HepG2 (cell line): Measurements from ENCODE around the gene ZMYND12.

Experiments used
- REPIN1 ChIP-seq: sonication (generic); formaldehyde crosslinking; IDR thresholded peaks from 2 replicates; pipeline ENCODE4 v1.8.0; 2022; ENCODE audit warnings: missing genetic modification reagents, low read depth, mild to moderate bottlenecking, borderline replicate concordance
- TF ChIP-seq, protein P1 (sequence below): sonication (generic); formaldehyde crosslinking; IDR thresholded peaks from 2 replicates; pipeline ENCODE4 v1.4.0; 2020; ENCODE audit warnings: low read depth, mild to moderate bottlenecking, missing genetic modification reagents
- TF ChIP-seq, protein P2 (sequence below): sonication (generic); formaldehyde crosslinking; IDR thresholded peaks from 2 replicates; pipeline ENCODE4 v1.8.0; 2022; ENCODE audit warnings: missing genetic modification reagents, mild to moderate bottlenecking, moderate library complexity, borderline replicate concordance

DNA sequence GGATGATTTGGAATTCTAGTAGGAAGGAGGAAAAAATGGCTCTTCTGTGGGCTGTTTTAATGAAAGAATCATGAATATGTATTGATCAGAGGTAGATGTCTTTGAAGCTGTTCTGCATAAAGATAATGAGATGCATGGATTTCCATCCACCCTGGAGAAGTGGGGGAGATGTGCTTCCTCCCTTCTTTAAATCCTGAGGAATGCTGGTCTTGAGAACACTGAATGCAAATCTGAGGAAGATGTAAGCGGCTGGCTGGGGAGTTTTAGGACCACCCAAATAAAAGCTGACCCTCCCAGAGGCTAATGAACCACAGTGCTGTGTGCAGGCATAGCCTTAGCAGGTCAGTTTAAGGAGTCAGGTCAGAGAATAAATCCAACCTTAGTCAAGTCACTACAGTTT lies 37.3 kb downstream of the ZMYND12 start:
- TF ChIP-seq, protein P1, sequence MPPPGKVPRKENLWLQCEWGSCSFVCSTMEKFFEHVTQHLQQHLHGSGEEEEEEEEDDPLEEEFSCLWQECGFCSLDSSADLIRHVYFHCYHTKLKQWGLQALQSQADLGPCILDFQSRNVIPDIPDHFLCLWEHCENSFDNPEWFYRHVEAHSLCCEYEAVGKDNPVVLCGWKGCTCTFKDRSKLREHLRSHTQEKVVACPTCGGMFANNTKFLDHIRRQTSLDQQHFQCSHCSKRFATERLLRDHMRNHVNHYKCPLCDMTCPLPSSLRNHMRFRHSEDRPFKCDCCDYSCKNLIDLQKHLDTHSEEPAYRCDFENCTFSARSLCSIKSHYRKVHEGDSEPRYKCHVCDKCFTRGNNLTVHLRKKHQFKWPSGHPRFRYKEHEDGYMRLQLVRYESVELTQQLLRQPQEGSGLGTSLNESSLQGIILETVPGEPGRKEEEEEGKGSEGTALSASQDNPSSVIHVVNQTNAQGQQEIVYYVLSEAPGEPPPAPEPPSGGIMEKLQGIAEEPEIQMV: no peak
- TF ChIP-seq, protein P2, sequence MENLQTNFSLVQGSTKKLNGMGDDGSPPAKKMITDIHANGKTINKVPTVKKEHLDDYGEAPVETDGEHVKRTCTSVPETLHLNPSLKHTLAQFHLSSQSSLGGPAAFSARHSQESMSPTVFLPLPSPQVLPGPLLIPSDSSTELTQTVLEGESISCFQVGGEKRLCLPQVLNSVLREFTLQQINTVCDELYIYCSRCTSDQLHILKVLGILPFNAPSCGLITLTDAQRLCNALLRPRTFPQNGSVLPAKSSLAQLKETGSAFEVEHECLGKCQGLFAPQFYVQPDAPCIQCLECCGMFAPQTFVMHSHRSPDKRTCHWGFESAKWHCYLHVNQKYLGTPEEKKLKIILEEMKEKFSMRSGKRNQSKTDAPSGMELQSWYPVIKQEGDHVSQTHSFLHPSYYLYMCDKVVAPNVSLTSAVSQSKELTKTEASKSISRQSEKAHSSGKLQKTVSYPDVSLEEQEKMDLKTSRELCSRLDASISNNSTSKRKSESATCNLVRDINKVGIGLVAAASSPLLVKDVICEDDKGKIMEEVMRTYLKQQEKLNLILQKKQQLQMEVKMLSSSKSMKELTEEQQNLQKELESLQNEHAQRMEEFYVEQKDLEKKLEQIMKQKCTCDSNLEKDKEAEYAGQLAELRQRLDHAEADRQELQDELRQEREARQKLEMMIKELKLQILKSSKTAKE (CRISPR knock-in tag): no peak
- no peak for TF ChIP-seq REPIN1 (CRISPR knock-in tag)
